GM12873 (cell line): ENCODE results near the gene LRRC15.

Experiments used
- TF ChIP-seq, protein P1 (sequence below): IDR thresholded peaks from 2 replicates; pipeline ENCODE4 v1.5.1; 2012; ENCODE audit warnings: low read depth, mild to moderate bottlenecking, moderate library complexity, low read length, control low read depth; ENCODE audit not compliant: insufficient read depth; ENCODE audit errors: missing control alignments

Gene LRRC15

DNA sequence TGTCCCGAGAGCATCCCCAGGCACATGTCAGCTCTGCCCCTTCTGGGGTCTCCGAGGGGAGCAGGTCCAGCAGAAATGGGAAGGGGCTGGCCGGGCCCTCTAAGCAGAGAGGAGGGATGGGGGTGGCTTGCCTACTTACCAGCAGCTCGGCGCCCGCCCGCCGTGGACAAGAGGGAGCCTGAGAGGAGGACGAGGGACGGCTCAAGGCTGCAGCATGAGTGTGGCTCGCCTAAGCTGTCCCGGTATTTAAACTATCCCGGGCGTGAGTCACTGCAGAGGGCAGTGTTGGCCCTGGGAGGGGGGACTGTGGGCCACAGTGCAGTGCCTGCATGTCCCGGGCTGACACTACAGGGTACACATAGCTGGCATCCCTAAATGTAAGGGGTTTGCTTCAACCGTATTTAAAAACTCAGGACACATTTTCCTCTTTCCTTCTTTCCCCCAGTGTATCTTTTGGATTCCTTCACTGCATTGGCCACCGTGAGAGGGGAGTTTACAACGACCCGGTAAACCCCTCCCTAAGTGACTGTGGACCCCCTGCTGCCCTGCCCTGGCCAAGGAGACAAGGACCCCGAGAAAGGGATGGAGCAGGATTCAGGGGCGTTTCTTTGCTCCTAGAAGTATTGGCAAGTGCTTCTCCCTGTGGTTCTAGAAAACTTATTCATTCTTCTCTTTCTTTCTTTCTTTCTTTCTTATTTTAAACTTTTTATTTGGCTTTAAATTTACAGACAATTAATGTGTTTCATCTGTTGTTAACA is at the start of gene LRRC15:
Gene LRRC15, minus strand, starts transcription at position 222 of the 758 bp plus-strand sequence. CDS start 8,700 bp downstream, outside the sequence.
- TF ChIP-seq, protein P1, sequence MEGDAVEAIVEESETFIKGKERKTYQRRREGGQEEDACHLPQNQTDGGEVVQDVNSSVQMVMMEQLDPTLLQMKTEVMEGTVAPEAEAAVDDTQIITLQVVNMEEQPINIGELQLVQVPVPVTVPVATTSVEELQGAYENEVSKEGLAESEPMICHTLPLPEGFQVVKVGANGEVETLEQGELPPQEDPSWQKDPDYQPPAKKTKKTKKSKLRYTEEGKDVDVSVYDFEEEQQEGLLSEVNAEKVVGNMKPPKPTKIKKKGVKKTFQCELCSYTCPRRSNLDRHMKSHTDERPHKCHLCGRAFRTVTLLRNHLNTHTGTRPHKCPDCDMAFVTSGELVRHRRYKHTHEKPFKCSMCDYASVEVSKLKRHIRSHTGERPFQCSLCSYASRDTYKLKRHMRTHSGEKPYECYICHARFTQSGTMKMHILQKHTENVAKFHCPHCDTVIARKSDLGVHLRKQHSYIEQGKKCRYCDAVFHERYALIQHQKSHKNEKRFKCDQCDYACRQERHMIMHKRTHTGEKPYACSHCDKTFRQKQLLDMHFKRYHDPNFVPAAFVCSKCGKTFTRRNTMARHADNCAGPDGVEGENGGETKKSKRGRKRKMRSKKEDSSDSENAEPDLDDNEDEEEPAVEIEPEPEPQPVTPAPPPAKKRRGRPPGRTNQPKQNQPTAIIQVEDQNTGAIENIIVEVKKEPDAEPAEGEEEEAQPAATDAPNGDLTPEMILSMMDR: no peak

- TF ChIP-seq, protein P1: no peak
Measured at GRCh38 chr3:194418671-194419070, 49.1 kb upstream of the LRRC15 start.

GRCh38 chr3:194407423-194407822 is 37.9 kb upstream of the LRRC15 start:
- TF ChIP-seq, protein P1: no peak

DNA sequence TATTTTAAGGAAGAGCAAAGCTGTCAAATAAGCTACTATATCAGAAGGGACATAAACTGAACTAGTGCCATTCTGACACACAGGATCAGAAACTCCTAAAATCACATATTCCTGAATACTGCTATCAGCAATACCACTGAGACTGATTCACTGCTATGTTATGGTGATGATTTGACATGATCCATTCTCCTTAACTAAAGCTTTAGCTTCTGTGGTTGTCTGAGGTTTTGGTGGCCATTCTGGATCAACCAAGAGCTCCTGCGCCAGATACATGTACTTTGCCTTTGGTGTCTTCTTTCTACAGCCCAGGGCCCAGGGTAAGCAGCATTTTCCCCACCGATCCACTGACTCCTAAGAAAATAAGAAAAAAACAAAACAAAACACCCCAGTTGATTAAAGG is 36.2 kb upstream of the LRRC15 start:
- TF ChIP-seq, protein P1: no peak

- TF ChIP-seq, protein P1: peak; percentile 58
Measured at GRCh38 chr3:194404365-194405140, 35.0 kb upstream of the LRRC15 start.

DNA sequence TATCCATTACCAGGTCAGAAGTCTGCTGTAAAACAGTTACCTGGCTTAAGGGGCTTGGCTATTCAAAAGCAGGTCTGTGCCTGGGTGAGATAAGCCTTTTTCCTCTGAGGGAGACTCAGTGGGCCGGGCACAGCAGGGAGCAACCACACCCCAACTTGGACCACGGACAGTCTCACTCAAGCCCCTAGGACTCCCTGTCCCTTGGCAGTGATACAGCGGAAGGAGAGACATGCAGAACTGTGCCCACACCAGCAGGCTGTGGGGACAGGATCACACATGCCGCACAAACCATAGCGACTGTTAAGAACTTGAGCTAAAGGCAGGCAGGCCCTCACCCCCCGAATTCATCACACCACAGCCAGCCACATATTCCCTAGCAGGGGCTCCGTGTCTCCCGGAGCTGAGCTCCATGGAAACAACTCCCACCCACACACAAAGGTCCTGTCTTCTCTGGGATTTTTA is 32.4 kb upstream of the LRRC15 start:
- TF ChIP-seq, protein P1: no peak

DNA sequence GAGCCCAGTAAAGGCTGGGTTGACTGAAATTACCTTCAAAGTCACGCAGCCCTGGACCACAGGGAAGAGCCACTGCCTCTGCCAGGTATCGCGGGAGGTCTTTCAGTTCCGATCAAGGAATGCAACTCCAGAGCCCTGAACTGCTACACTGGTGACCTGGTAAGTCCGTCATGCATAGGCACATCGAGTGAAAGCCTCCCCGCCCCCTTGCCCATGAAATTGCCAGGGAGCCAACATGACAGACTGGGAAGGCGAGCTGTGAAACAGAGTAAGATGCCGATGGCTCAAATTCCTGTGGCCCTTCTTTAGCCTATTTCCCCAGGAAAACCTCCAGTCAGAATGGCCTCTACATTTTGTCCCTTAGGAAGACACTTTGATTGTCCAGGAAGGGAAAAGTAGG is 31.8 kb upstream of the LRRC15 start:
- TF ChIP-seq, protein P1: no peak
